ENCODE results near the gene RGL2.
"Not testable (repeated sequence)": the region's sequence is repeated elsewhere in the genome, so short reads cannot be mapped to it uniquely, and the experiment has no call there.

RGL2 gene

DNA sequence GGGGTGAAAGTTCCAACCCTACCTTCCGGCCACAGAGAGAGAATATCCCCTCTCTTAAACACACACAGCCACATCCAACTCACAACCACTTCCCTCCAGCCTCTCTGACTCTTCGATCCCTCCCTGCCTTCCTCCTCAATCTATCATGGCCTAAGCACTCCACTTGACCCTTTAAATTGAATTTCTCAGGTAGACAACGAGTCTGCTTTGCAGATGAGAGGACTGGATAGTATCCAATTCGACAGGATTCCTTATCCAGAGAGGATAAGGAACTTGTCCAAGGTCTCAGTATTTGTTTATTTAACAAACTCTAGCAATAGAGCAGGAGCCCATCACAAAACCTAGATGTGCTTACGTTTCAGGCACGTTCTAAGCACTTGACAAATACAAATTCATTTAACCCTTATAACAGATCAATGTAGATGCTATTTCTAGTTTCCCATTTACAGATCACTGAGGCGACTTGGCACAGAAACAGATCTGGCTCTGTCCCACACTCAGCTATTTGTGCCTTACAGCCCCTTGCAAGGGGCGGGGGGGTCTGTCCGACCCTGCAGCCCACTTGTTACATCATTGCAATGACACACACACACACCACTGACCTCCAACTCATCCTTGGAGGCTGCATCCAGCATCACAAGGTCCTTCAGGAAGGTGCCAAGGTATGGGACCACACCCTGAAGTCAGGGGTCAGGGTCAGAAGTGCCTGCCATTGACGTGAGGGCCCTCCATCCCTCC, 4.5 kb downstream of the RGL2 start:
- no peak for DNase-seq (ENCODE audit: low read depth)

DNA sequence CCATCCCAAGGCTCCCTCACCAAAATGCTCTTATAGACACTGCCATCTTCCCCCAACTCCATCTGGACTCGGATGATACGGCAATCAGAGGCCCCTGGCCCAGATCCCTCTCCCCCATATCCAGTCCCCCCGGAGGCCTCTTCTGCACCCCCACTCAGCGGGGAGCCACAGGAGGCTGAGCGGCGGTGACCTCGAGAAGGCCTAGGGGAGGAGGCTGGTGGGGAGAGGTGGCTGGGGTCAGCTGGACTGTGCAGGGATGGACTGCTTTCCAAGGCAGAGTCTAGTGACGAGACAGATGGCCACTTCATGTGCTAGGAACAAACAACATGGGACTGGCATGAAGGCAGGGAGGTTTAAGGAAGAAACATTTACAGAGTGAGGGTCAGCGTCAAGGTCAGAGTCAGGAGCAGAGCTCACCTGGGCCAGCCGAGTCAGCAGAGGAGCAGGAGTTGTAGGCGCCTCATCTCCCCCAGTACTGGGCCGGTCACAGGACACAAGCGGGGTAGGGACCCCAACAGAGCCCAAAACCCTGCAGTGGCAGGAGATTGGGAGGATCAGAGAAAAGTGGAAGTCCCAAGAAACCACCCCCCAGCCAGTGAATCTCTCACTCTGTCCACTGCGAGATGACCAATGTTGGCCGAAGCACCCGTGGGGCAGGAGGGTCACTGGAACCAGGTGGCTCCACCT, 5.6 kb downstream of the RGL2 start:
- no peak for DNase-seq (ENCODE audit: low read depth)

DNA sequence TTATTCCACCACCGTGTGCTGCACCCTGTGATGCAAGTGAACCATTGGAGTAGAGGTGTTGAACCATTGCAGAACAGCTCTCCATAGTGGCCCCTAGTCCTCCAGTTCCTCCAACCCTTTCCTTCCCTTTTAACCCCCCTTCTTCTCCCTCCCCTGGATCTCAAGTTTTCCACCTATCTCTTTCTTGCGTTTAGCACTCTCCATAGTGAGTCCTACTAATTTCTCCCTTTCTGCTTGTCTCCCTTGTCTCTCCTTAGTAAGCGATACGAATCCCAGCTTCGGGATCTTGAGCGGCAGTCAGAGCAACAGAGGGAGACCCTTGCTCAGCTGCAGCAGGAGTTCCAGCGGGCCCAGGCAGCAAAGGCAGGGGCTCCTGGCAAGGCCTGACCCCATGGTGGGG, 8.3 kb downstream of the RGL2 start:
- DNase-seq (ENCODE audit: low read depth), result no peak

DNA sequence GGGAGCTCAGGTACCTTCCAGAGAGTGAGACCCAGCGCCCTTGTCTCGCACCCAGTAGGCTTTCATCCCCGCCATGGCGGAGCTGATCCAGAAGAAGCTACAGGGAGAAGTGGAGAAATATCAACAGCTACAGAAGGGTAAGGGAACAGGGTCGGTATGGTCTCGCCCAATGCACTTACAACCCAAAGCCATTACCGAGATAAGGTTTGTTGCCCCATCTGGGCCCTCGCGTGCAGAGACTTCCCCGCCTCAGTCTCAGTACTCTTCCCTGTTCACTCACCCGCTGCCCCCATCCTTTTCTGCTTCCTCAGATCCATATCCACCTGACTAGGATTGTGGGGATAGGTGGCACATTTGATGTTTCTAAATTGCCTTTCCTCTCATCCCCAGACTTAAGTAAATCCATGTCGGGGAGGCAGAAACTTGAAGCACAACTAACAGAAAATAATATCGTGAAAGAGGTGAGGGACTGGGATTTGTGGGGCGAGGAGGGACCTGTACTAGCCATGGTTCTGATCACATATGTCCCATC, 8.9 kb downstream of the RGL2 start:
- DNase-seq (ENCODE audit: low read depth), result no peak

DNA sequence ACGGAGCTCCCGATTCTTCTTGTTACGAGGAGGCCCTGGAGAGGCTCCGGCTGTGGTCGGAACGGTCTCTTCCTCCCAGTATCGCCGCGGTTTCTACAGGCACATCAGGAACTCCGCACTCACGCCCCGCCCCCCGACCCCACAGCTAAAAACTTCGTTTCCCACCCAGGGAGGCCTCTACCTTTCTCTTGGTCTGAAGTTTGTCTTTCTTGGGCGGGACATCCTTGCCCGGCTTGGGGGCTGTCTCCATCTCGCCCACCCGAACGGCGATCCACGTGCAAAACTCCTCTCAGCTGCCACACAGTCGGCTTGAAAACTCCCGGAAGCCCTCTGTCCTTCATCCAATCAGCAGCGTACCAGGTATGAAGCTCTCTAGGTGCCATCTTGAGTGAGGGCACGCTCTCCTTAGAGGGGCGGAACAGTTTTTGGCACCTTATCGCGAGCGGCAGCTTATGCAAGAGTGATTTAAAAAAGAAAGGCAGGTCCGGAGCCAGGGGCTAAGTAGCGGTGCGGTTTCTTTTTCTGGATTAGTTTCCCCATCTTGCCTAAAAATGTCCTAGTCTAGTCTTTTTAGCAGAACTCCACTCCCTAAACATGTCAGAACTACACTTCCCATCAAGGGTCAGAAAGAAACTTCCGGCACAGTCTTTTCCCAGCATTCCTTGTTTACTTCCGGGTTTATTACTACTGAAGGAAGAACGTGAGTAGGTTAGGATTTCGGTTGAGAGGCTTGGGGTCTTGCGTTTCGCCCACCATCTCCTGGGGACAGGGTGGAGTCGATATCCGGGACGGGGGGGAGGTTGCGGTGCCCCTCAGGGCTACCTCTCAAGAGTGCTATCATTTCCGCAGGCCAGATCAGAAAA, 9.6 kb downstream of the RGL2 start, which contains the start of the genes PFDN6 and WDR46:
Gene PFDN6 (plus strand): TSS at position 681 of the 863 bp plus-strand sequence. CDS start 256 bp downstream, outside the sequence.
Gene WDR46 (minus strand): TSS at position 319 of the 863 bp plus-strand sequence. CDS start 69 bp downstream, at position 250.
- DNase-seq (ENCODE audit: low read depth), result peak; percentile 75

DNA sequence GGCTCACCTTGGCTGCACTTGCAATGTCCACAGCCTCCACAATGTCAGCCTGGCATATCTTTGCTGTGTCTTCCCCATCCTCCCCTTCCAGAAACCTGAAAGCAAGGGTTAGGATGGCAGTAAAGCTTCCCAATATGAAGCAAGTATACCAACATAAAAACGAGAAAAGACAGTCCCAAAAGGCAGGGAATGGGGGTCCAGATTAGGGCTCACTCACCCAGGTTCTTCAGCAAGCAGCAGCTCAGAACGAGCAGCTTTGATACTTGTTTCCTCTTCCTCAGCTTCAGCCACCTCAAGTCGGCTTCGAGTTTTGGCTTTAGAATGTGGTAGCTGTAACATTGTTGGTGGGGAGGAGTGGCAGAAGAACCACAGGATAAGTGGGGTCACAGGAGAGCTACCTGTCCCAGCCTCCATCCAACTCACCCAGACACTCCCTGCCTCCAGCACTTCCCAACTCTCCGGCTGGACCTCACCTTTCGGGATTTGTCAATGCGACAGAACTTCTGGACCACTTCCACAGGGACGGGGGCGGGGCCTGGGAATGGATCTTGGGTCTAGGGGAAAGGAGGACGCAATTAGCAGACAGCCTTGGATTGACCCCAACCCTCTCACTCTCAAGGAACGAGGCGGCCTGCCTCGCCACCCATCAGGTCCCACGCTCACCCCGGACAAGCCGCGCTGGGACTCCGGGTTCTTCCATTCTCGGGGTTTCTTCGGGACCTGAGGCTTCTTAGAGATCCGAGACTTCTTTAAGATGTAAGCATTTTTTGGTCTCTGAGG, 10.4 kb downstream of the RGL2 start:
- DNase-seq (ENCODE audit: low read depth), result no peak

DNA sequence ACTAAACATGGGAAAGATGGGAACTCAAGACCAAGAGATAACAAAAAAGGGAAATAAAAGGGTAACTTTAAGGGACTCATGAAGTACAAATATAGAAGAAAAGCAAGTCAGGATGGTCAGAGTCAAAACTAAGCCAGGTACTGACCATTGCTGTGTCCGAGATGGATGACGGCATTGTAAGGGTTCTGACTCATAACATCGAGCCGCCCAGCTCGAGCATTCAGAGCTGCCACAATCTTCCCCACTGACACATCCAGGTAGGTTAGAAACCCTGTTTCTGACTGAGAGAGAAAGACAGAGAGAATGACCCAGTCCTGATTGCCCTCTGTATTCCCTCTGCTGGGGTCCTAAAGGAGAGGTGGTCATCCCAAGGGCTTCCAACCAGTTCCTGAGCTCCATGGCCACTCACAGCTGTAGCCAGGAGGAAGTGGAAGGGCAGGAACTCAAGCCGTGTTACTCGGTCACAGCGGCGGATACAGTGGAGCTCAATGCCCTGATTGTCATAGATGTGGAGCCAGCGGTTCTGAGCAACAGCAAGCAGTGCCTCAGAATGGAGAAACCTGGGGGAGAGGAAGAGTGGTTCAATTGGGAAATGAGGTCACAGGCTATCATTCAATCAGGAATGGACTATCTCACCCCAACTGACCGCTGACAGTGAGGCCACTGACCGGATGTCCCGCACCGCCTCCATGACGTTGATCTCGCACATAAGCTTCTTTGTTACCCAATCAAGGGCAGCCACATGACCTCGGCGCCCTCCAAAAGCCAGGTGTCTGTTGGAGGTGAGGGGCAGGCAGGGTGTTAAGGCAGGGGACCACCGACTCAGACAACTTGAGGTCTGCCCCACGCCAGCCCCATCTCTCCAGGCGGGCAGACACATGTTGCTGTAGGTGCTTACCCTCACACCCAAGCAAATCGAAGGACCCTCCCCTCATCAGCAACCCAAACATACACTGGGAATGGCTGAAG, 11.5 kb downstream of the RGL2 start:
- no peak for DNase-seq (ENCODE audit: low read depth)

DNA sequence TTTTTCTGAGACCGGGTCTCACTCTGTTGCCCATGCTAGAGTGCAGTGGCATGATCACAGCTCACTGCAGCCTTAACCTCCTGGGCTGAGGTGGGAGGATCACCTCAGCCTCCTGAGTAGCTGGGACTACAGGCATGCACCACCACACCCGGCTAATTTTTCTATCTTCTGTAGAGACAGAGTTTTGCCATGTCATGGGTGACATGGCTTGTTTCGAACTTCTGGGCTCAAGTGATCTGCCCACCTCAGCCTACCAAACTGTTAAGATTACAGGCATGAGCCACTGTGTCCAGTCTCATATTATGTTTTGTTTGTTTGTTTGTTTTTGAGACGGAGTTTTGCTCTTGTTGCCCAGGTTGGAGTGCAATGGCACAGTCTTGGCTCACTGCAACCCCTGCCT, 13.5 kb downstream of the RGL2 start:
- not testable (repeated sequence) for DNase-seq (ENCODE audit: low read depth)

DNA sequence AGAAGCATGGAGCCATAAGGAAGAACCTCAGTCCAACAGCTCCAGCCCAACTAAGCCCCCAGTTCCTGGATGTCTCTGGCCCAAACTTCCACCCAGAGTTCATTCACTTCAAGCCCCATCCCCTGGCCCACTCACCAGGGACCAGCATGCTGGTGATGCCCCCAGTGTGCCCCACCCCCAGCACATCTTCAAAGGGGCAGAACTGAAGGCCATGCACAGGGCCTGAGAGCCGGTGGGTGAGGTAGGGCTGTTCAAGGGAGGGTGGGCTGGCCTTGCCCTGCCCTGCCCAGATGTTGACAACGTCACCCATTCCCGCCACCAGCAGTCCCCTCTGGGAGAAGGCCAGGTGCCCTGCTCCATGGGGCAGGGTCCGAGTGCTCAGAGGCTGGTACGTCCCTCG, 18.2 kb downstream of the RGL2 start:
- no peak for DNase-seq (ENCODE audit: low read depth)

DNA sequence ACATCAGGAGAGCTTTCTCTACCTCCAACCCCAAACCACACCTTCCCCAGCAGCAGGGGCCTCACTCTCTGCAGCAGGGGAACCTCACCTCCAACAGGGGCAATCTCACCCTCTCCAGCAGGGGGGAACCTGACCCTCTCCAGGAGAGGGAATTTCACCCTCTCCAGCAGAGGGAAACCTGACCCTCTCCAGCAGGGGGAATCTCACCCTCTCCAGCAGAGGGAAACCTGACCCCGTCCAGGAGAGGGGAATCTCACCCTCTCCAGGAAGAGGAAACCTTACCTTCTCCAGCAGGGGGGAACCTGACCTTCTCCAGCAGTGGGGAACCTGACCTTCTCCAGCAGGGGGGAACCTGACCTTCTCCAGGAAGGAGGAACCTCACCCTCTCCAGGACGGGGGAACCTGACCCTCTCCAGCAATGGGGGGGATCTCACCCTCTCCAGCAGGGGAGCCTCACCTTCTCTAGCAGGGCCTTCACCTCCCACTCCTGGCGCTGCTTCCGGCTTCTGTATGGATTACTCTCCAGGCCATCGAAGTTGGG, 18.7 kb downstream of the RGL2 start:
- DNase-seq (ENCODE audit: low read depth), result no peak

DNA sequence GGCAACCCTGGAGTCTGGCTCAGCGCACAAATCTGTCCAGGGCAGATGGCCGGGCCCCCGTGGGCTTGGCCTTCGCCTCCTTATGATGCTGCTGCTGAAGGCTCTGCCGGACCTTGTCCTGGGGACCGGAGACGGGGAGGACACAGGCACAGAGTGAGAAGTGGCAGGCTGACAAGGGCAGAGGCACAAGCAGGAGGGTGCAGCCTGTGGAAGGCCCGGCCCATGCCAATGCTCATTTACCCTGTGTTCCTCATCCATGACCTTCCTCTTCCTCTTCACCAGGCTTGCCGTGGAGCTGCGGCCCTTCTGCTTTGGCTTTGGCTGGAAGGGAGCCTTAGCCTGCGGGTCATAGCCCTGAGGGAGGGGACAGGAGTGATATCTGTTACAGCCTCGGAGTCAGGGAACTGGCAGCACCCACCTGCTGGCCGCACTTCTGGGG, 19.5 kb downstream of the RGL2 start:
- no peak for DNase-seq (ENCODE audit: low read depth)

DNA sequence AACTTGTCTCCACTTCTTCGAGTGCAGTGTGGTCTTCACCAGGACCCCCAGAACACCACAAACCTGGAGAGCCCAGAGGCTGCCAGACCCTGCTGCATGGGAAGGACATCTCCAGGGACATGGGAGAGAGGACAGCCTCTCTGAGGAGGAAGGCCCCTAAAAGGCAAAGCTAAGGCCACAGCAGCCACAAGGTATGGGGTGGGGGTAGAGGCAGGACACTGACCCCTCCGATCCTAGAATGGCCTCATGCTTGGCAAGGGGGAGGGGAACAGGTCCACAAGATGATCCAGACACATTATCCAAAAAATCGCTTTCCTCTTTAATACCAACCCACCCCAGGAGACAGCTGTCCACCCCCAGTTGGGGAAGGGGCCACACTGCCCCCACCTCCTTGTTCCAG, 19.9 kb downstream of the RGL2 start:
- no peak for DNase-seq (ENCODE audit: low read depth)

DNA sequence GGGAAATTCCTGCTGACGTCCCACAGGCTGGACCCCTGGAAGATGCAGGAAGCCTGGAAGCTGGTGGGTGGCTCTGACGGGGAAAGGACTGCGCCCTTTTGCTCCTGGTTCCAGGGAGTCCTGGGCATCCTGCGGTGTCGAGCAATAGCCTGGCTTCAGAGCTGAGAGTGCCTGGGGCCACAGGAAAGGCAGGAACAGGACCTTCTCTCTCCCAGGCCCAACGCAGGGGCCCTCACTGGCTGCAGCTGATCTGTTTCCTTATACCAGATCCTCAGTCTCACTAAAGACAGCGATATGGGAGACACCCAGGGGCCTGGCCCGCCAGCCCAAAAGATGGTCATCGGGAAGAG, 20.4 kb downstream of the RGL2 start:
- no peak for DNase-seq (ENCODE audit: low read depth)

DNA sequence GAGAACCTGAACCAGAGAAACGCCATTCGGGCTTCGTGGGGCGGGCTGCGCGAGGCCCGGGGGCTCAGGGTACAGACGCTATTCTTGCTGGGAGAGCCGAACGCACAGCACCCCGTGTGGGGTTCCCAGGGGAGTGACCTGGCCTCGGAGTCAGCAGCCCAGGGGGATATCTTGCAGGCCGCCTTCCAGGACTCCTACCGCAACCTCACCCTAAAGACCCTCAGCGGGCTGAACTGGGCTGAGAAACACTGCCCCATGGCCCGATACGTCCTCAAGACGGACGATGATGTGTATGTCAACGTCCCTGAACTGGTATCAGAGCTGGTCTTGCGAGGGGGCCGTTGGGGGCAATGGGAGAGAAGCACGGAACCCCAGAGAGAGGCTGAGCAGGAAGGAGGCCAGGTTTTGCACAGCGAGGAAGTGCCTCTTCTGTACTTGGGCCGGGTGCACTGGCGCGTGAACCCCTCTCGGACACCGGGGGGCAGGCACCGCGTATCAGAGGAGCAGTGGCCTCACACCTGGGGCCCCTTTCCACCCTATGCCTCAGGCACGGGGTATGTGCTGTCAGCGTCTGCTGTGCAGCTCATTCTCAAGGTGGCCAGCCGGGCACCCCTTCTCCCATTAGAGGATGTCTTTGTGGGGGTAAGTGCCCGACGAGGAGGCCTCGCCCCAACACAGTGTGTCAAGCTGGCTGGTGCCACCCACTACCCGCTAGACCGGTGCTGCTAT, 20.9 kb downstream of the RGL2 start:
- no peak for DNase-seq (ENCODE audit: low read depth)

DNA sequence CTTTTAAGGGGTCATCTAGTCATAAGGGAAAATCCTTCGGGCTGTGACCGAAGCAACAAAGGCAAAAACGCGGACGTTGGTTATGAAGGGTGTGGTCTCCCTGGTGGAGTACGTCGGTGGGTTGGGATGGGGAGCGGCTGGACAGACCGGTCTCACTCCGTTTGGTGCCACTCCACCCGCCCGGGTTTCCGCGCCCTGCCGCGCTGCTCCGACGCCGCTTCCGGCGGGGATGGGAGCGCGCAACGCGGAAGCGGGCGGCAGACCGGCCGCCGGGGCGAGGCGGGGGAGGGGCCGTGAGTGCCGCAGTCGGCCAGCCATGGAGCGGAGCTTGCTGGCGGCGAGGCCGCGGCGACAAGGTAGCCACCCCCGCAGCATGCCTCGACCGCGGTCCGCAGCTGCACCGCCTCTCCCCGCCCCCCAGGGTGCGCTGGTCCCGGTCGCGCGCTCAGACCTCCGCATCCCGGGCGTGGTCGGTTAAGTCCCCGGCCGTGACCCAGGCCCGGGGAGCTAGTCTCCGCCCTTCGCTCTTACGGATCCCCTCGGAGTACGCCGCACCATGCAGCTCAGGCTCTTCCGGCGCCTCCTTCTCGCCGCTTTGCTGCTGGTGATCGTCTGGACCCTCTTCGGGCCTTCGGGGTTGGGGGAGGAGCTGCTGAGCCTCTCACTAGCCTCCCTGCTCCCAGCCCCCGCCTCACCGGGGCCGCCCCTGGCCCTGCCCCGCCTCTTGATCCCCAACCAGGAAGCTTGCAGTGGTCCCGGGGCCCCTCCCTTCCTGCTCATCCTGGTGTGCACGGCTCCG, 21.7 kb downstream of the RGL2 start, which contains the start of gene B3GALT4:
Gene B3GALT4 (plus strand): TSS at position 260 of the 799 bp plus-strand sequence. CDS start 297 bp downstream, at position 557.
- peak; percentile 64 for DNase-seq (ENCODE audit: low read depth)

DNA sequence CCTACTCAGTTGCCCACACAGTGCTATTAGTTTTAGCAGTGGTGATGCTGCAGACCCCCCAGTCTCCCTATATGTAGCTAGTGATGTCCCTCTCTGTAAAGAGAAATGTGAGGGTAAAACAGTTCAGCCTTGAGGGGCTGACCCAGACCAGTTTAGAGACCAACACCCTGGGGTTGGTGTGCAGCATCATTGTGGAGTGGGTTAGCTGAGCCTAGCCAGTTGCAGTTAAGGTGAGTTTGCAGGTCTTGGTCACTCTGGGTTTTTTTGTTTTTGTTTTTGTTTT, 22.2 kb downstream of the RGL2 start:
- DNase-seq (ENCODE audit: low read depth), result no peak

DNA sequence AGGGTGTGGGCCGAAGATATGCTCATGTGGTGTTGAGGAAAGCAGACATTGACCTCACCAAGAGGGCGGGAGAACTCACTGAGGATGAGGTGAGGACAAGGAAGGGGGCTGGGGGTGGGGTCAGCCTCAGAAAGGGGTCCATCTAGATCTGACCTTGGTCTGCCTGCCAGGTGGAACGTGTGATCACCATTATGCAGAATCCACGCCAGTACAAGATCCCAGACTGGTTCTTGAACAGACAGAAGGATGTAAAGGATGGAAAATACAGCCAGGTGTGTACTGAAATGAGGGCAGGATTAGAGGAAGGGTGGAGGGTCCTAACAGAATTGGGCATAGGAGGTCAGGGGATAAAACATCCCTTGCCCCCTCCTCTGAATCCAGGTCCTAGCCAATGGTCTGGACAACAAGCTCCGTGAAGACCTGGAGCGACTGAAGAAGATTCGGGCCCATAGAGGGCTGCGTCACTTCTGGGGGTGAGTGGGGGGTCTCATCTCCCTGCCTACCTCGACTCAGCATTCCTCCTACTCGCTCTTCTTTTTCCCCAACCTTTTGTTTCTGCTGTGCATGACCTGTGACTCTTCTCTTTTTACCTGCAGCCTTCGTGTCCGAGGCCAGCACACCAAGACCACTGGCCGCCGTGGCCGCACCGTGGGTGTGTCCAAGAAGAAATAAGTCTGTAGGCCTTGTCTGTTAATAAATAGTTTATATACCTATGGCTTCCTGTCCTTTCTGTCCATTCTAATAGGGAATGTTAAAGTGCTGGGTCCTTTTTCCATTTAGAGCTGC, 22.8 kb downstream of the RGL2 start:
- DNase-seq (ENCODE audit: low read depth), result not testable (repeated sequence)

Data from fibroblast of the conjunctiva (primary cell).